GM18498 (cell line): Measurements from ENCODE around the gene ECSCR.

Source experiments
- ATAC-seq: cut with Tn5 transposase; IDR thresholded peaks from one replicate; pipeline ENCODE4 v1.9.1; 2021; ENCODE audit warnings: mild to moderate bottlenecking, moderate library complexity; ENCODE audit not compliant: unreplicated experiment

ECSCR gene

DNA sequence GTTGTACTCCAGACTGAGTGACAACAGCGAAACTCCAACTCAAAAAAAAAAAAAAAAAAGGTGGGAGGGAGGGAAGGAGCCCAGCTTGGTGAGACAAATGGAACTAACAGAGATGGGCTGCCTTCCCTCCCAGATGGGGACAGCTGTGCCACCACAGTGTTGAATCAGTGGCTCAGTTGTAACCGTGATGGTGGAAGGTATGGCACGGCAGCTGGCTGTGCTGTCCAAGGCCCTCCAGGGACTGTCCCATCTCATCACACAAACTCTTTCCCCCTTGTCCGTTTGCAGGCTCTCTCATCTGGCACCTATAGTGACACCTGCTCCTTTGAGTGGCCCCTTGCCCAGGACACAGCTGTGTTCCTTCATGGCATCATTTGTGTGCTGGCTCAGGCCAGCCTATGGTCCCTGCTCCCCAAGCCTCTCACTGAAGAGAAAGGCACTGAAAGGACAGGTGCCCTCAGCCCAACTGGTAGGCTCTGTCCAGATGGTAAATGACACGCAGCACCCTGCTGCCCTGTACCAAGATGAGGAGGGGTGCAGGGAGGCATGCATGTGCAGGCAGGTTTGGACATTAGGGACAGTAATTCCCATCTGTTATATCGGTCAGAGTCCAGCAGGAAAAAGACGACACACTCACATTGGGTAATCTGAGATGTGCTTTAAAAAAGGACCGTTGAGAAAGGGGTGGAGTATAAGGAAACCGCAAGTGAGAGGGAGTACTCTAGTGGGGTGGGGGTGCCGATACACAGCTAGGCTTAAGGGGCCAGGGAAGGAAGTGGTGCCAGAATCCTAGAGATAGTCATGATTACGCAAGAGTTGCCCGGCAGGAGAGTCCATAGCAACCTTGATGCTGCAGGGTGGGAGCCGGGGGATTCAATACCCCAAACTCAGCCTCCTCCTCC, 12.6 kb upstream of the ECSCR start:
- no peak for ATAC-seq

DNA sequence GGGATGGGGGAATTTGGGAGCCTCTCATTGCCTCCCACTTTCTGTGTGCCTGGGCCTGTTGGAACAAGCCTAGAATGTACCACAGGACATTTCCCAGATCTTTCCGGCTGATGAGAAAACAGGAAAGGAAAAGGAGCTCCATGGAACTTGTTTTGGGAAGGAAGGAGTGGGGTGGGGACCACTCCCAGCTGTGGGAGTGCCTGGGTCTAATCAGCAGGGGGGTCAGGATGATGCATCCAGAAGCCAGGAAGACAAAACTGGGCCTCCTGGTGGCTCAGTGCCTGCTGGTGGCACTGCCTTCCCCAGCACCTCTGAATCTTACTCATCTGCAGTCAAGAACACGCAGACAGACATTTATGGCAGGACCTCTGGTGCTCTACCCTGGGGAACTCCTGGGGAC, 11.0 kb upstream of the ECSCR start:
- ATAC-seq: no peak

DNA sequence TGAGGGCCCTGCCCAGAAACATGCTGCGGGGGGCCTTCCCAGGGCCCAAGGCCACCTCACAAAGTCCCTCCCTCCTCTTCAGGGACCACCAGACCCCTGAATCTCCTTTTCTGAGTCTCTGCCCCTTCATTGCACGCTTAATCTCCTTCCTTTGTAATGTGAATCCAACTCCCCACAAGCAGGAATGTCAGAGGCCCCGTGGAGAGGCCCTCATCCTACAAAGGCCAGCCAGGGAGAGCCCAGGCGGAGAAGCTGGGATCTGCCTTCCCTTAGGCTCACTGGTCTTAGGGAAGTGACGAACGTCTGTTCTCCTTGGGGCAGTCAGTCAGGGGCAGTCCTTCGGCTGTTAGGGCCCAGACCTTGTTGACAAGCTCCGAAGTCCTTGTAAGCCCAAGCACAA, 10.6 kb upstream of the ECSCR start:
- no peak for ATAC-seq

DNA sequence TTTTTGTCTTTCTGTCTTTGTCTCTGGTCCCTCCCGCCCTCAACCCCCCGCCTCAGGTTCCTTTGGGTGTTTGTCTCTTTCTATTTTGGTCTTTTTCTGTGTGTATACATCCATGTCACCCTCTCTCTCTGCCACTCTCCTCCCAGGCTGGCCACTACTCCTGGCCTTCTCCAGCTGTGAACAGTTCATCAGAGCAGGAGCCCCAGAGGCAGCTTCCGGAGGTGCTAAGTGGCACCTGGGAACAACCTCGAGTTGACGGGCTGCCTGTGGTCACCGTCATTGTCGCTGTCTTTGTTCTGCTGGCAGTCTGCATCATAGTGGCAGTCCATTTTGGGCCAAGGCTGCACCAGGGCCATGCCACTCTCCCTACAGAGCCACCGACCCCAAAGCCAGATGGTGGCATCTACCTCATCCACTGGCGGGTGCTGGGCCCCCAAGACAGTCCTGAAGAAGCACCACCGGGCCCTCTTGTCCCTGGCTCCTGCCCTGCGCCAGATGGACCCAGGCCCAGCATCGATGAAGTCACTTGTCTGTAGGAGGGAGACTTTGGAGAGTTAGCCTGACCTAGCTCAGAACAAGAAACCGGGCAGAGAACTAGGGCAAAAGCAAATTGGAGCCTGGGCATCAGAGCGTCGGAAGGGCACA, 10.0 kb upstream of the ECSCR start:
- ATAC-seq: no peak

DNA sequence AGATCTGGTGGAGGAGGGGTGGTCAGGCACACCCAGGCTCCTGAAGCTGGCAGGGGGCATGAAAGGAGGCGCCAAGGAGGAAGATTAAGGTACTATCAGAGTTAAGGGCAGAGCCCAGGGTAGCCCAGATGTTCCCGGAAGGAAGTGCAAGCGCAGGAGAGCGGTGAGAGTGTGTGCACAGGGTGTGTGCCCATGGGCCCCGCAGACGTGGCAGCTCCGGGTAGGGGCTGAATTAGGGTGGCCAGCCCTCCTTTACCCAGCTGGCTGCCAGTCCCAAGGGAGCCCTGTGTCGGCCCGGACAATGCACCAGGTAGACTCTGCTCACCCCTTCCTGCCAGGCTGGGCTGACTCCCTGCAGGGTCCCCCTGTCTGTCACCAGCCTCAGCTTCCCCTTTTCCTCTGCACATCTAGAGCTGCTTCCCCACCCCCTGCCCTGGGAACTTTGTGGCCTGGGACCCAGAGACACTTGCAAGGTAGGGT, 8.3 kb upstream of the ECSCR start, which contains the start of gene SMIM33:
SMIM33 (plus strand) TSS at position 184 of the 480 bp plus-strand sequence; CDS start at position 302, 118 bp downstream.
- ATAC-seq: no peak

DNA sequence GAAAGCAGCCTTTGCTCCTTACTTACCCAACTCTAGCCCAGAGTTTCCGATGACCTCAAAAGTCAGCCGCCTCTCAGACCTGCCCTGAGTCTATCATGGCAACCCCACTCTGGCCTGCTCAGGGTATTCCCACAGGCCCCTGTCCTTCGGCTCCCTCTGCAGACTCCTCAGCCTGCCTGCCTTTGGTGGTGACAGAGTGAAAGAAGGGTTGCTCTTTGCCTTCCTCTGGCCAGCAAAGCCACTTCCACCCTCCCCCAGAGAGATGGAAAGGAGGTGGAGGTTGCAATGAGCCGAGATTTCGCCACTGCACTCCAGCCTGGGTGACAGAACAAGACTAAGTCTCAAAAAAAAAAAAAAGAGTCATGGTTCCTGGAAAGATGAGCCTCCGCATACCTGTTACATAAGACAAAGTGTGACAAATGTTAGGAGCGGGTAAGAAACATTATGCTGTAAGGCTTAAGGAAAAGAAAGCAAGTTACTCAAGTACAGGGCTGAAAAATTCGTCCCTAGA, 5.9 kb upstream of the ECSCR start:
- no peak for ATAC-seq

DNA sequence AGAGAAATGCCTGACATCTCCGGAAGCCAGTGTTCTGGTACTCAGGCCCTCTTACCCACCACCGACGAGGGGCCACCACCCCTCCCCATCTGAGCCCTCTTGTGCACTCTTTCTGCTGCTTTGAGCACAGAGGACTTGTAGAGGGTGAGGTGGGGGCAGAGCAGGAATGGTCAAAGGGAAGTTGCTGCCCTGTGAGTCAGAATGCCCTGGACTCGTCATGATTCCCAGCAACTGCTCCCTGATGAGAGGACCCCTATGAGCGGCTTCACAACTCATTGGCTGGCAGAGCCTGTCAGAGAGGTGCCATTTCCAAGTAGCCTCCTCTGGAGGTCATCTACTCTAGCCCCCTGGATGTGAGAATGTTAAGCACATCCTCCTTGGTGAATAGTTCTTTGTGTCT, 845 bp downstream of the ECSCR start:
- no peak for ATAC-seq

DNA sequence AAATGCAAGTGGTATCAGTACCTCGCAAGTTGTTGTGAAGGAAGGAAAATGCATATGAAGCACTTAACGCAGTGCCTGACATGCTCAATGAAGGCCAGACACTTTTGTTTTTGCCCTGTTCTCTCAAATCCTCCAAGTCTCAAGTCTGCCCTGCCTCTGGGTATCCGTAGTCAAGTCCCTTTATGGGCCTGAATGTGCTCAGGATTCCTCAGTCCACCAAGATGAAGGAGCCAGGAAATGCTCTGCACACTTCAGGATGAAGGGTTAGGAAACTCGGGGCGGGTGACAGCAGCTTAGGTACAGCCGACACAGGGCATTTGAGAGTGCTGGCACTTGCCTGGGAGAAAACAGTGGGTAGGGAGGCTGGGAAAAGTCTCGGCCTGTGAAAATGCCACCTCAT, 1.4 kb downstream of the ECSCR start:
- ATAC-seq: no peak

DNA sequence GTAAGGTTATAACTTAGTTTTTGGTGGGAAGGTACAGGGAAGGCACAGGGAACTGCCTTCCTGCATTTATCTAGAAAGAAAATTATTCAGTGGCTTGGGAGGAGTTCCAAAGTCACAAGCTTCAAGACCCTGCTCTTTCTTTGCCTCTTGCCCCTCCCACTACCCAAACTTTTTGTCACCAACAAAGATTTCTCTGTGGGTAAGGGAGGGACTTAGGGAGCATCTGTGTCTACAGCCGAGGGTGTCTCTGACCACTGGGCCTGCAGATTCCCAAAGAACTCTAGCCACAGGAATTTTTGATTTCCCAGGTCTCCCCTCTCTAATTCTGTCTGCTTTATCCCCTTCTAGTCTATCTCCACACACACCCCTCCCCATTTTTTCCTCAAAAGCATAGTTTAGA, 2.1 kb downstream of the ECSCR start:
- no peak for ATAC-seq

DNA sequence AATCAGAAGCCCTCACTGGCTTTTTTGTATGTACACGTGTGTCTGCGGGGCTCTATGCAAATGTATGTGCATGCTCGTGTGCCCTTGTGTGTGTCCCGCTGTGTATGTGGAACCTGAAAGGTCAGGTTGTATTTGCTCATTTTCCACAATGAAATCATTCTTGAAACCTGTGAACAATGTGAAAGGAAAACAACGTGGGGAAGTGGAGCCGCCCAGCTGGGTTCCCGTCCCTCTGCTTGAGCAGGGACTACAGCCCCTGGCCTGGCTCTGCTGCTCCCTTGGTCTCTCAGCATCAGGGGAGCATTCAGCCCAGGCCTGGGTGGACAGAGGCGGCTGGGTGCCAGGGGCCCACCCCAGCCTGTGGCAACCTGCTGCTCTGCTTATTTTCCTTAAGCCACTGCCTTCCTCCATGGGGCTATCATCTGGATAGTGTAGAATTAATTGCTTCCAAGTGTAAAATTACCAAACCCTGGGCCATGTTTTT, 3.0 kb downstream of the ECSCR start:
- peak; percentile 35 for ATAC-seq

DNA sequence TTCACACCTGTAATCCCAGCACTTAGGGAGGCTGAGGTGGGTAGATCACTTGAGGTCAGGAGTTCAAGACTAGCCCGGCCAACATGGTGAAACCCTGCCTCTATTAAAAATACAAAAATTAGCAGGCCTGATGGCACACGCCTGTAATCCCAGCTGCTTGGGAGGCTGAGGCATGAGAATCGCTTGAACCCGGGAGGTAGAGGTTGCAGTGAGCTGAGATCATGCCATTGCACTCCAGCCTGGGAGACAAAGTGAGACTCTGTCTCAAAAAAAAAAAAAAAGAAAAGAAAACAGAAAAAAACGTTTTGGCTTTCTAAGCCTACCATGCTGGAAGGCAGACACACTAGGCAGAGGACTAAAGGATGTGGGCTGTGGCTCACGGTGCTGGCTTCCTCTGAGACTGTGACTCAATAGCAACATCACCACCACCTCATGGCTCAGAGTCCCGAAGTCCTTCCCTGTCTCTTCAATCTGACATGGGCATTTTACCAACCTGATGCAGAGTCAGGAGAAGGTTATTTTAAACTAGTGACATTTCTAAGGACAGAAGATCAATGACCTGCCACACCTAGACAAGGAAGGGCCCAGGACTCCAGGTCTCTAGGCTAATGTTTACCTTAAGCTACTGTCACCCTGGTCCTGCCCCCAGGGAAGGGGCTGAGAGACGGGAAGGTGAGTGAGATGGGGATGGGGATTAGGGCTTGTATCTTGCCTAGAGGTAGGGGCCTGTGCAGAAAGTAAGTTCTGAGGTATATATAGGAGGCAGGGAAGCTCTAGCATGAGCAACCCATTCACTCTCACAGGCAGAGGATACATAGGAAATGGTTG, 3.7 kb downstream of the ECSCR start:
- peak; percentile 68 for ATAC-seq

DNA sequence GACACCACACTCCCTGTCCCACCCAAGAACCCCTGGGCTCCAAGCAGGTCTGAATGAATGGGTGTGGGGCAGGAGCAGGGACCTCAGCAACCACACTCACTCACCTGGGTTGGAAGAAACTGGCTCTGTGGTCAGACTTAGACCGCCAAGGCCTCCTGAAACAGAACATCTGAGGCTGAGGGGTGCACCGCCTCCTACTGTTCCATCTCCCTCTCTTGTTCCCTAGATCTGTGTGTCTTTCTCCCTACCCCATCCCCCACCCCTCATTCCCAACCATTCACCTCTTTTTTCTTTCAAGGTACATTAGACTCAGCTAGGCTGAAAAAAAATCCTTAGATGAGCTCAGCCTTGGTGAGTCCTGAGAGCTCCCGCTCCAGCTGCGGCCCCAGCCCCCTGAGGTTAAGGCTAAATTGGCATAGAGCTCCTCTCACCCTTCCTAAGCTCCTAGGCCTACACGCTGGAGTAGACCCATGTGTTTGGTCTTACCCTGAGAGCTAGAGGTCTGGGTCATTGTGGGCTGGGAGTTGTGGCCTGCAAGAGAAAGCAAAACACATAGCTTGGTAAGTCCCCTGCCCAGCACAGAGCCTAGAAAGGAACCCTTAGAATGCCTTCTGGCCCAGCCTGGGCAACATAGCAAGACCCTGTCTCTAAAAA, 4.8 kb downstream of the ECSCR start:
- ATAC-seq: peak; percentile 34

DNA sequence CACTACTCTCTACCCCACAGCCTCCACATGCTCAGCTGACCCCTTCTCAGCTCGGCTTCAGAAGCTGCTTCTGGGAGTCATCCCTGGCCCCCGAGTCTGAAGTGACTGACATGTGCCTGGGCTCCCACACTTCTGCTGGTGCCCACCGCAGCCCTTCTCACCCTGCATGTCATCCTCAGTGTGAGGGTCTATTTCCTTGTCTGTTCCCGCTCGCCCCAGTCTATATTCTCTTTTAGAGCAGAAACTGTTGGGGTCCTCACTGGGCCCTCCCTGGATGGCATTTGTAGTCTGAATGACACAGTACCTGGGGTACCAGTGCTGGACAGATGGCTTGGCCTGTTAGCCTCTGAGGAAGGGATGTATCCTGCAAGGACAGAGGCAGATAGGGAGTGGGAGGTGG, 5.3 kb downstream of the ECSCR start:
- ATAC-seq: no peak

DNA sequence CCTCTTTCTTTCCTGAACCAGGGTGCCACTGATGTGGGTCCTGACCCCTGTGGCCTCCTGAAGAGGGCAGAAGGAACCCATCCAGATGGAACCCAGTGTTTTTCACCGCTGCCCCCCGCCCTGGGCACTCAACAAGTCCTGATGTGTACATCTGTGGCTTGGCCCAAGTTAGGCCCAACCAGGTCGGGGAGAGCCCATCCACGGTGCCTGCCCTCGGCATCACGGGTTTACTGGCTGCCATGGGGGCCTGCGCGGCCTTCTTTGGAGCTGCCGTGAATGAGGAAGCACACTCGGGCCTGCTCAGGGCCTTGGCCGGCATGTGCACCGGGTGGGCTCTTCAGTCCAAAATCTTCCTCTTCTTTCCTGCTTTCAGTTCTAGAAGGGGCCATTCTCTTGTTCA, 5.8 kb downstream of the ECSCR start:
- no peak for ATAC-seq

DNA sequence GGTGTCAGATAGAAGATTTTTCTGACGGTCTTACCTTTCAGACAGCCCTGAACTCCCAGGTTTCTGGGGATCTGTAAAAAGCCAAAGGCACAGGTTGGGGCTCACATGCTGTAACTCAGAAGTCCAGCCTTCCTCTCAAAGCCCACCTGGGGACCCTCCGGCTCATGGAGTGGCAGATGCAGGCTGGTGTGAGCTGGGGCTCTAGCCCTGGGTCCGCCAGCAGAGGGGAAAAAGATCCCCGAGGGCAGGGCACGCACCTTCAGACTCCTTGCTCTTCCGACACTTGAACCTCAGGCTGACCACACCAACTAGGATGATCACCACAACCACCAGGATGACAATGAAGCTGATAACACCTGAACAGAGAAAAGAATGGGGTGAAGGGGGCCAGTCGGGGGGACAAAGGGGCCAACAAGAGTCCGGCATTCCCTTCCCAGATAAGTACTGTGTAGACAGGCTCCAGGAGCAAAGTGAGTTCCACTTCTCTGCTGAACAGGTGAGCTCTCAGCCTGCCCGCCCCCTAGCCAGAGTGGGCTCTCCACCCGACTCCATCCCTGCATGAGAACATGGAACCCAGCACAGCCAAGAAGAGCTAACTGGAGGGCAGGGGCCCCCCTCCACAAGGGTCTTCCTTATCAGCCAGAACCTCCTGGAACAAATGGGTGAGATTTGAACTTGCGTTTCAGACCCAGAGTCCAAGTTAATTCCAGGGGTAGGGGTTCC, 7.8 kb downstream of the ECSCR start:
- no peak for ATAC-seq

DNA sequence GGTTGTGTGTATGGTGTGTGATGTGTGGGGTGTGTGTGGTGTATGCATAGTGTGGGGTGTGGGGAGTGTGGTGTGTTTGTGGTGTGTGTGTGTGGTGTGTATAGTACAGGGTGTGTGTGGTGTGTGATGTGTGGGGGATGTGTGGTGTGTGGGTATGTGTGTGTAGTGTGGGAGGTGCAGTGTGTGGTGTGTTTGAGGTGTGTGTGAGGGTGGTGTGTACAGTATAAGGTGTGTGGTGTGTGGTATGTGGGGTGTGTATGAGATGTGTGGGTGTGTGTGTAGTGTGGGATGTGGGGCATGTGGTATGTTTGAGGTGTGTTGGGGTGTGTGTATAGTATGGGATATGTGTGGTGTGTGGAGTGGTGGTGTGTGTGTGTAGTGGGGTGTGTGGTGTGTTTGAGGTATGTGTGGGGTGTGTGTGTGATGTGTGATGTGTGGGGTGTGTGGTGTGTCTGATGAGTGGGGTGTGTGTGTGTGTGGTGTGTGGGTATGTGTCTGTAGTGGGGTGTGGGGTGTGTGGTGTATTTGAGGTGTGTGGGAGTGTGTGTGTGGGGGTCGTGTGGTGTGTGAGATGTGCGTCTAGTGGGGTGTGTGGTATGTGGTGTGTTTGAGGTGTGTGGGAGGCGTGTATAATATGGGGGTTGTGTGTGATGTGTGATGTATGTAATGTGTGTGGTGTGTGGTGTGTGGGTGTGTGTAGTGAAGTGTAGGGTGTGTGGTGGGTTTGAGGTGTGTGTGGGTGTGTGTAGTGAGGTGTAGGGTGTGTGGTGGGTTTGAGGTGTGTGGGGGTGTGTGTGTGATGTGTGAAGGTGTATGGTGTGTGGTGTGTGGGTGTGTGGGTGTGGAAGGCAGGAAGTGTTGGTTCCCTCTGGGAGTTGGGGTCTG, 8.6 kb downstream of the ECSCR start:
- ATAC-seq: no peak

DNA sequence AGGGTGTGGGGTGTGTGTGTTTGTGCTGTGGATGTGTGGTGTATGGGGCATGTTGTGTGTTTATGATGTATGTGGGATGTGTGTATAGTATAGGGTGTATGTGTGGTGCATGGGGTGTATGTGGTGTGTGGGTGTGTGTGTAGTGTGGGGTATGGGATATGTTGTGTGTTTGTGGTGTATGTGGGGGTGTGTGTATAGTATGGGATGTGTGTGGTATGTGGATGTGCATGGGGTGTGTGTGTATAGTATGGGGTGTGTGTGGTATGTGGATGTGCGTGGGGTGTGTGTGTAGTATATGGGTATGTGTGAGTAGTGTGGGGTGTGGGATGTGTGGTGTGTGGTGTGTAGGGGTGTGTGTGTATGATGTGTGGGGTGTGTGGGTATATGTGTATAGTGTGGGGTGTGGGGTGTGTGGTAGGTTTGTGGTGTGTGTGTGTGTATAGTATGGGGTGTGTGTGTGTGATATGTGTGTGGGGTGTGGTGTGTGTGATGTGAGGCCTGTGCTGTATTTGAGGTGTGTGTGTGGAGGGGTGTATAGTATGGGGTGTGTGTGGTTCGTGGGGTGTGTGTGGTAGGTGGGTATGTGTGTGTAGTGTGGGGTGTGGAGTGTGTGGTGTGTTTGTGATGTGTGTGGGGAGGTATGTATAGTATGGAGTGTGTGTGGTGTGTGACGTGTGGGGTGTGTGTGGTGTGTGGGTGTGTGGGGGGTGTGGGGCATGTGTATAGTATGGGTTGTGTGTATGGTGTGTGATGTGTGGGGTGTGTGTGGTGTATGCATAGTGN, 10.5 kb downstream of the ECSCR start:
- no peak for ATAC-seq

DNA sequence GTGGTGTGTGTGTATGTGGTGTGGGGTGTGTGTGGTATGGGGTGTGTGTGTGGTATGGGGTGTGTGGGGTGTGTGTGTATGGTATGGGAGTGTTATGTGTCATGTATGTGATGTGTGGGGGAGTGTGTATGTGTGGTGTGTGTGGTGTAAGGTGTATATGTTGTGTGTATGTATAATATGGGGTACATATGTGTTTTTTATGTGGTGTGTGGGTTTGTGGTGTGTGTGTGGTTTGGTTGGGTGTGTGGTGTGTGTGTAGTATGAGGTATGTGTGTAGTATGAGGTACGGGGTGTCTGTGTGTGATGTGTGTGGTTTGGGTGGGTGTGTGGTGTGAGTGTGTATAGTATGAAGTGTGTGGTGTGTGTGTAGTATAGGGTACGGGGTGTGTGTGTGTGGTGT, 11.4 kb downstream of the ECSCR start:
- no peak for ATAC-seq
